ENCODE data around the gene MMP19.

DNA sequence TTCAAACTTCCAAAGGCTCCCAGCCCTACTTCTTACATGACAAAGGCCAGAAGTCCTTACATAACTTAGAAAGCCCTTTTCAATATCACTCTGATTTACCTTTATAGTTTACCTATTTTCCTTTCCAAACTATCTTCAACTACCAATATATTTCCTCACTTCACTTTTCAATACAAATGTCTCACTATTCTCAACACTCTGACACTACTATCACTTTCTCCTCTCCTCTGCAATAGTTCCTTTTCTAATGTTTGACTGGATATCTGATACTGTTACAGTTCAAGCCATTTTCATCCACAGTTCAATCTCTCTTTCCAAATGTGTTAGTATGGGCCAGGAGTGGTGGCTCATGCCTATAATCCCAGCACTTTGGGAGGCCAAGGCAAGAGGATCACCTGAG, 28.5 kb downstream of the MMP19 start:
- TF ChIP-seq EZH2 (IDR thresholded peaks at IDR 0.05; ENCODE audit: insufficient read depth, poor library complexity, severe bottlenecking) = no peak
- no peak for TF ChIP-seq EZH2phosphoT487 (IDR thresholded peaks at IDR 0.05; ENCODE audit: insufficient read depth, low read depth)

Measured in GM23248 (cell line).